HCT116 (cell line): ENCODE measurements around the gene ARPP21. TPM values are rescaled to one million over a fixed set of nuclear protein-coding genes. Genes with fewer than 3 reads are reported as not detected.

Source experiments
- ATAC-seq: fragments of 200-7000 bp; cut with Tn5 transposase; 2 replicates; pipeline ENCODE4 v1.9.1; 2020; ENCODE audit warnings: mild to moderate bottlenecking, moderate library complexity
- BruUV-seq: library from RNA; stranded (reverse); fragments of 400-500 nt; replicated peaks from 2 replicates; lab custom pipeline; 2021; lab: Mats Ljungman, UMichigan
- CTCF ChIA-PET: fragments of 300-600 bp; sonication (Branson Sonifier 250); formaldehyde crosslinking; loops from one replicate; lab custom pipeline; 2021; ENCODE audit warnings: antibody characterized with exemption; lab: Charles Lee
- POLR2A ChIA-PET: fragments of 300-600, 350-600 bp; sonication (Branson Sonifier 250); formaldehyde crosslinking; loops from one replicate; lab custom pipeline; 2021; ENCODE audit warnings: antibody characterized with exemption; lab: Charles Lee
- RAD21 ChIA-PET, 2 experiments: fragments of 300-600 bp; sonication (Branson Sonifier 250); formaldehyde crosslinking; loops; one replicate each; lab custom pipeline; 2023; ENCODE audit warnings: low total read pairs in 2 of 2; ENCODE audit not compliant: uncharacterized antibody in 2 of 2, unreplicated experiment in 2 of 2, low non-redundant PET in 1 of 2; lab: Charles Lee
- DNase-seq: peaks from one replicate; pipeline ENCODE4 v3.0.0-alpha.2; 2010; ENCODE audit warnings: low read depth, low spot score
- H2AFZ ChIP-seq: fragments of 200-600 bp; shearing (Covaris generic), sonication (generic); 2 replicates; pipeline ENCODE4 v1.6.1; 2017; ENCODE audit warnings: low read depth, mixed run types, mixed read lengths, antibody characterized with exemption, low read length; ENCODE audit not compliant: poor library complexity, severe bottlenecking
- H3K27ac ChIP-seq: 2 replicates; pipeline ENCODE4 v1.5.1; 2012; ENCODE audit warnings: low read depth, low read length
- H3K27me3 ChIP-seq: fragments of 200-600 bp; sonication (generic); 2 replicates; pipeline ENCODE4 v1.6.1; 2016; ENCODE audit warnings: mixed run types, low read length, mixed read lengths; ENCODE audit not compliant: insufficient read depth
- H3K36me3 ChIP-seq, 2 experiments: fragments of 200-500 bp in 1 of 2; fragments of 200-600 bp in 1 of 2; sonication (Bioruptor generic) in 1 of 2; sonication (generic) in 1 of 2; 2 replicates each; pipeline versions ENCODE4 v1.5.1 to v1.6.1; 2014 to 2016; ENCODE audit warnings: low read length in 2 of 2, inconsistent platforms in 1 of 2, mixed read lengths in 1 of 2, mixed run types in 1 of 2; ENCODE audit not compliant: insufficient read depth in 2 of 2, control insufficient read depth in 1 of 2
- H3K4me1 ChIP-seq, 2 experiments: fragments of 200-600 bp in 1 of 2; sonication (generic) in 1 of 2; 2 replicates each; pipeline versions ENCODE4 v1.5.1 to v1.6.1; 2012 to 2017; ENCODE audit warnings: low read length in 2 of 2, inconsistent platforms in 1 of 2, mild to moderate bottlenecking in 1 of 2, mixed read lengths in 1 of 2, mixed run types in 1 of 2, moderate library complexity in 1 of 2; ENCODE audit not compliant: insufficient read depth in 2 of 2, control insufficient read depth in 1 of 2
- H3K4me2 ChIP-seq: fragments of 200-600 bp; sonication (generic); 2 replicates; pipeline ENCODE4 v1.6.1; 2017; ENCODE audit warnings: mixed run types, low read length, mixed read lengths
- H3K4me3 ChIP-seq, 2 experiments: fragments of 200-600 bp in 1 of 2; sonication (generic) in 1 of 2; replicated peaks in 1 of 2; 2 replicates each; pipeline ENCODE4 v1.5.1; 2011 to 2016; ENCODE audit warnings: low read length in 2 of 2, control low read depth in 1 of 2, low read depth in 1 of 2, mild to moderate bottlenecking in 1 of 2, mixed read lengths in 1 of 2, mixed run types in 1 of 2
- H3K79me2 ChIP-seq: fragments of 200-600 bp; sonication (generic); 2 replicates; pipeline ENCODE4 v1.6.1; 2017; ENCODE audit warnings: mild to moderate bottlenecking, mixed run types, low read length, moderate library complexity, mixed read lengths; ENCODE audit not compliant: insufficient read depth
- H3K9ac ChIP-seq: fragments of 200-600 bp; sonication (generic); 2 replicates; pipeline ENCODE4 v1.6.1; 2016; ENCODE audit warnings: low read length, mixed read lengths
- H3K9me2 ChIP-seq: fragments of 200-600 bp; sonication (generic), shearing (Covaris generic); 2 replicates; pipeline ENCODE4 v1.6.1; 2017; ENCODE audit warnings: mixed run types, mild to moderate bottlenecking, moderate library complexity; ENCODE audit not compliant: insufficient read depth
- H3K9me3 ChIP-seq, 2 experiments: fragments of 200-500 bp in 1 of 2; fragments of 200-600 bp in 1 of 2; sonication (Bioruptor generic) in 1 of 2; sonication (generic) in 1 of 2; 2 replicates each; pipeline ENCODE4 v1.6.1; 2014 to 2017; ENCODE audit warnings: low read length in 2 of 2, mixed read lengths in 2 of 2, inconsistent platforms in 1 of 2, low read depth in 1 of 2, mild to moderate bottlenecking in 1 of 2, mixed run types in 1 of 2, moderate library complexity in 1 of 2; ENCODE audit not compliant: control insufficient read depth in 1 of 2, insufficient read depth in 1 of 2
- H4K20me1 ChIP-seq: fragments of 200-600 bp; sonication (generic), shearing (Covaris generic); 2 replicates; pipeline ENCODE4 v1.6.1; 2017; ENCODE audit warnings: mixed run types, mild to moderate bottlenecking, moderate library complexity; ENCODE audit not compliant: insufficient read depth
- CEBPB ChIP-seq: IDR thresholded peaks from 2 replicates; pipeline ENCODE4 v1.6.1; 2012; ENCODE audit warnings: low read depth
- CTCF ChIP-seq, 3 experiments: fragments of 200-600 bp in 1 of 3; sonication (generic) in 1 of 3; IDR thresholded peaks in 2 of 3; conservative IDR thresholded peaks in 1 of 3; 2 replicates each; pipeline ENCODE4 v1.5.1; 2012 to 2017; ENCODE audit warnings: low read depth in 2 of 3, low read length in 2 of 3, antibody characterized with exemption in 1 of 3, borderline replicate concordance in 1 of 3, control low read depth in 1 of 3, mild to moderate bottlenecking in 1 of 3, mixed read lengths in 1 of 3, mixed run types in 1 of 3, moderate library complexity in 1 of 3; ENCODE audit not compliant: insufficient read depth in 1 of 3
- EZH2phosphoT487 ChIP-seq: fragments of 200-600 bp; IDR thresholded peaks from 2 replicates; pipeline ENCODE4 v1.6.1; 2018; ENCODE audit warnings: antibody characterized with exemption, borderline replicate concordance
- SRF ChIP-seq: IDR thresholded peaks from 2 replicates; pipeline ENCODE4 v1.6.1; 2012; ENCODE audit warnings: low read depth
- TCF7L2 ChIP-seq: IDR thresholded peaks from 2 replicates; pipeline ENCODE4 v1.7.0; 2011; ENCODE audit warnings: borderline replicate concordance, inconsistent platforms; ENCODE audit not compliant: insufficient read depth, insufficient read length; ENCODE audit errors: extremely low read depth
- intact Hi-C: fragments of 100-400 bp; cut with micrococcal nuclease; formaldehyde crosslinking; loops from 2 replicates; pipeline ENCODE4 v1.10.0; 2022
- total RNA-seq: library from RNA; stranded (reverse); gene quantifications from one replicate; pipeline ENCODE4 v1.2.1, GENCODE V29; 2021; ENCODE audit not compliant: unreplicated experiment
- TF ChIP-seq, protein P1 (sequence below): IDR thresholded peaks from 2 replicates; pipeline ENCODE4 v1.6.1; 2011; ENCODE audit warnings: mild to moderate bottlenecking, low read length, moderate library complexity; ENCODE audit not compliant: insufficient replicate concordance; ENCODE audit errors: extremely low read depth

The ARPP21 gene
- total RNA-seq, 1 experiment from 2014 or later, result not detected

- ChIA-PET RAD21 (no interaction called here), POLR2A (no interaction called here), CTCF (no interaction called here)
- intact Hi-C loops, result no loop called here
- no peaks in the 10 kb centered on the region for H3K4me1 ChIP-seq
- no peak overlapping the region for H3K4me2 ChIP-seq
- H4K20me1 ChIP-seq, result no peaks in the 10 kb centered on the region
- H3K79me2 ChIP-seq, result no peaks in the 10 kb centered on the region
- ATAC-seq, result no peak
- no TSS peak for BruUV-seq
- H3K36me3 ChIP-seq, result no peaks in the 10 kb centered on the region
- no peak overlapping the region for H3K4me3 ChIP-seq
- TF ChIP-seq CEBPB, result no peak
- TF ChIP-seq, protein P1, sequence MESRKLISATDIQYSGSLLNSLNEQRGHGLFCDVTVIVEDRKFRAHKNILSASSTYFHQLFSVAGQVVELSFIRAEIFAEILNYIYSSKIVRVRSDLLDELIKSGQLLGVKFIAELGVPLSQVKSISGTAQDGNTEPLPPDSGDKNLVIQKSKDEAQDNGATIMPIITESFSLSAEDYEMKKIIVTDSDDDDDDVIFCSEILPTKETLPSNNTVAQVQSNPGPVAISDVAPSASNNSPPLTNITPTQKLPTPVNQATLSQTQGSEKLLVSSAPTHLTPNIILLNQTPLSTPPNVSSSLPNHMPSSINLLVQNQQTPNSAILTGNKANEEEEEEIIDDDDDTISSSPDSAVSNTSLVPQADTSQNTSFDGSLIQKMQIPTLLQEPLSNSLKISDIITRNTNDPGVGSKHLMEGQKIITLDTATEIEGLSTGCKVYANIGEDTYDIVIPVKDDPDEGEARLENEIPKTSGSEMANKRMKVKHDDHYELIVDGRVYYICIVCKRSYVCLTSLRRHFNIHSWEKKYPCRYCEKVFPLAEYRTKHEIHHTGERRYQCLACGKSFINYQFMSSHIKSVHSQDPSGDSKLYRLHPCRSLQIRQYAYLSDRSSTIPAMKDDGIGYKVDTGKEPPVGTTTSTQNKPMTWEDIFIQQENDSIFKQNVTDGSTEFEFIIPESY, result no peak
- no peak overlapping the region for H2AFZ ChIP-seq
- no peak overlapping the region for H3K9ac ChIP-seq
- no peaks in the 10 kb centered on the region for H3K9me2 ChIP-seq
- H3K27me3 ChIP-seq, result no peaks in the 10 kb centered on the region
- peaks cover 5 to 8% of the 10 kb centered on the region in 2 experiments; a peak in 2 of 4 replicates for H3K9me3 ChIP-seq
- no peak for DNase-seq
- no peak overlapping the region for H3K27ac ChIP-seq
Measured at GRCh38 chr3:35674451-35675109, 35.3 kb downstream of the ARPP21 start.

DNA sequence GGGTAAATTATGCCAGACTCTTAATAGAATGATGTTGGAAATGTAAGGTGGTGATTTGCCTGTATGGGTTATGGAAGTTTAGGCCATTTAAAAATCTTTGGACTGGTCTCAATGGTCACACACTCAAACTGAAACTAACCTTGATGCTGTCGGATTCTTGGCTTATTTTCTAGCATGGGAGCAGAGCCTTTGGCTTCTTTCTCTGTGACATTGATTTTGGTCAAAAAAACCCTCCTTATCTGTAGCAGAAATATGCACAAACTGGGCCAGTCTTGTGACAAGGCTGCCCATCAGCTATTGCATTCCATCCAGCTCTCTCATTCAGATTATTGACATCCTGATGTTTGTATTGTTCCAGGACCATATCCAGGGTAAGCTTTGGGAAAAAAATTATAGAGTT lies 35.9 kb downstream of the ARPP21 start:
- DNase-seq, result no peak
- H3K4me1 ChIP-seq, result no peaks in the 10 kb centered on the region
- TF ChIP-seq EZH2phosphoT487 (no peak), CTCF (IDR thresholded peaks at IDR 0.05 in 2 of 3, conservative IDR thresholded peaks at IDR 0.05 in 1 of 3; ENCODE audit: borderline replicate concordance in 1 of 3, insufficient read depth in 1 of 3, low read depth in 2 of 3, low read length in 2 of 3) (no peak), SRF (no peak), TCF7L2 (no peak)
- TF ChIP-seq, all 23 proteins: peak for 0
- no peaks in the 10 kb centered on the region for H4K20me1 ChIP-seq
- peaks cover 5 to 10% of the 10 kb centered on the region in 2 experiments; a peak in 2 of 4 replicates for H3K9me3 ChIP-seq
- H3K9ac ChIP-seq, result no peak overlapping the region
- no TSS peak for BruUV-seq
- H3K36me3 ChIP-seq, result no peaks in the 10 kb centered on the region
- H3K27ac ChIP-seq, result no peak overlapping the region
- H3K4me2 ChIP-seq, result no peak overlapping the region
- H3K4me3 ChIP-seq, result no peak overlapping the region
- H3K27me3 ChIP-seq, result no peaks in the 10 kb centered on the region
- intact Hi-C loops, result no loop called here
- CTCF ChIA-PET, result no interaction called here
- POLR2A ChIA-PET, result no interaction called here
- H2AFZ ChIP-seq, result no peak overlapping the region
- RAD21 ChIA-PET, result no interaction called here
- no peaks in the 10 kb centered on the region for H3K9me2 ChIP-seq
- H3K79me2 ChIP-seq, result no peaks in the 10 kb centered on the region
- no peak for ATAC-seq
